Astrocyte (in vitro differentiated cells and primary cell): Measurements from ENCODE around the gene CFAP20. TPM values are rescaled to one million over a fixed set of nuclear protein-coding genes. Genes with fewer than 3 reads are reported as not detected.
"Not testable (repeated sequence)": the region's sequence is repeated elsewhere in the genome, so short reads cannot be mapped to it uniquely, and the experiment has no call there.

Source experiments
- DNase-seq: peaks from one replicate; pipeline ENCODE4 v3.0.0-alpha.2; 2010; ENCODE audit warnings: low read depth
- FAIRE-seq: peaks from 2 replicates; lab custom pipeline; 2011; peaks lifted over from hg19 to GRCh38; lab: Jason Lieb, UNC
- H2AFZ ChIP-seq: 2 replicates; pipeline ENCODE4 v1.6.0; 2012; ENCODE audit warnings: low read depth, low read length, inconsistent platforms
- H3K27ac ChIP-seq: 2 replicates; pipeline ENCODE4 v1.5.1; 2011; ENCODE audit warnings: low read depth, low read length, inconsistent platforms
- H3K27me3 ChIP-seq: 2 replicates; pipeline ENCODE4 v1.6.0; 2011; ENCODE audit warnings: low read length, inconsistent platforms; ENCODE audit not compliant: insufficient read depth
- H3K36me3 ChIP-seq: 2 replicates; pipeline ENCODE4 v1.5.1; 2011; ENCODE audit warnings: low read length, inconsistent platforms; ENCODE audit not compliant: insufficient read depth
- H3K4me1 ChIP-seq: 2 replicates; pipeline ENCODE4 v1.5.1; 2011; ENCODE audit warnings: low read length, inconsistent platforms; ENCODE audit not compliant: insufficient read depth
- H3K4me2 ChIP-seq: 2 replicates; pipeline ENCODE4 v1.6.0; 2012; ENCODE audit warnings: low read length, inconsistent platforms
- H3K4me3 ChIP-seq: 2 replicates; pipeline ENCODE4 v1.5.1; 2011; ENCODE audit warnings: low read depth, mild to moderate bottlenecking, low read length, inconsistent platforms; ENCODE audit not compliant: insufficient read depth
- H3K79me2 ChIP-seq: 2 replicates; pipeline ENCODE4 v1.6.0; 2012; ENCODE audit warnings: mild to moderate bottlenecking, low read length, inconsistent platforms; ENCODE audit not compliant: insufficient read depth
- H3K9ac ChIP-seq: 2 replicates; pipeline ENCODE4 v1.6.0; 2012; ENCODE audit warnings: mild to moderate bottlenecking, low read length, inconsistent platforms
- H3K9me3 ChIP-seq: 2 replicates; pipeline ENCODE4 v1.5.1; 2012; ENCODE audit warnings: low read depth, mild to moderate bottlenecking, low read length, inconsistent platforms; ENCODE audit not compliant: insufficient read depth
- H4K20me1 ChIP-seq: 2 replicates; pipeline ENCODE4 v1.6.0; 2012; ENCODE audit warnings: low read length, inconsistent platforms; ENCODE audit not compliant: insufficient read depth
- H3K27ac Mint-ChIP-seq: one replicate; pipeline ENCODE4 v1.8.0; 2021; ENCODE audit warnings: mild to moderate bottlenecking, mixed read lengths; ENCODE audit not compliant: unreplicated experiment
- H3K27me3 Mint-ChIP-seq: one replicate; pipeline ENCODE4 v1.8.0; 2021; ENCODE audit warnings: low read depth, mixed read lengths; ENCODE audit not compliant: unreplicated experiment
- H3K36me3 Mint-ChIP-seq: one replicate; pipeline ENCODE4 v1.8.0; 2021; ENCODE audit warnings: low read depth, mixed read lengths; ENCODE audit not compliant: unreplicated experiment
- H3K4me1 Mint-ChIP-seq: one replicate; pipeline ENCODE4 v1.8.0; 2021; ENCODE audit warnings: low read depth, mixed read lengths; ENCODE audit not compliant: unreplicated experiment
- H3K4me3 Mint-ChIP-seq: one replicate; pipeline ENCODE4 v1.8.0; 2021; ENCODE audit warnings: mild to moderate bottlenecking, moderate library complexity, mixed read lengths; ENCODE audit not compliant: unreplicated experiment
- H3K9me3 Mint-ChIP-seq: one replicate; pipeline ENCODE4 v1.8.0; 2021; ENCODE audit warnings: mild to moderate bottlenecking, mixed read lengths; ENCODE audit not compliant: unreplicated experiment
- EZH2 ChIP-seq: IDR thresholded peaks from 2 replicates; pipeline ENCODE4 v1.6.1; 2012; ENCODE audit warnings: mild to moderate bottlenecking, low read length, inconsistent platforms; ENCODE audit not compliant: insufficient read depth
- total RNA-seq: library from RNA; stranded (reverse); gene quantifications from 2 replicates; pipeline ENCODE4 v1.2.1, GENCODE V29; 2021
- TF ChIP-seq, protein P1 (sequence below): IDR thresholded peaks from 2 replicates; pipeline ENCODE4 v1.5.1; 2011; ENCODE audit warnings: low read depth, mild to moderate bottlenecking, inconsistent platforms, low read length, moderate library complexity; ENCODE audit not compliant: insufficient read depth

The CFAP20 gene
- total RNA-seq, 1 donor from 2014 or later = 43.6 TPM

DNA sequence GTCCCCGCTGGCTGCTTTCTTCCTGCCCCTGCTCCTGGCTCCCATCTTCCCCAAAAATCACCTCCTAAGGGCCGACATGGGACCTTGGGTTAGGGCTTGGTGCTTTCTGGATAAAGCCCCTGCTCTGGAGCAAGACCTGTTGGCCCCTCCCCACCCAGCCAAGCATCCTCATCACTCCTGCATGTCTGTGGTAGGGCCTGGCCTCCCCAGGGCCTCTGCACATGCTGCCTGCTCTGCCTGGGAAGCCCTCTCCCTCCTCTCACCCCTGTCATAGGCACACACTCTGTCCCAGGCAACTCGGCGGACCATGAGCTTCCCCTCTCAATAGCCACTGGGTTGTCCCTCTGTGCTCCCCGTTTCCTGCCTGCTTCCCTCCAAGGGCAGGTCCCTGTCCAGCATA is 35.2 kb downstream of the CFAP20 start:
- Histone ChIP-seq H3K9ac (no peak overlapping the region), H3K27me3 (no peaks in the 10 kb centered on the region), H2AFZ (no peak overlapping the region), H3K79me2 (no peaks in the 10 kb centered on the region), H3K4me1 (no peaks in the 10 kb centered on the region), H3K36me3 (no peaks in the 10 kb centered on the region), H3K9me3 (no peaks in the 10 kb centered on the region), H3K27ac (no peak overlapping the region), H3K4me2 (no peak overlapping the region), H3K4me3 (no peak overlapping the region), H4K20me1 (no peaks in the 10 kb centered on the region)
- H3K27me3 Mint-ChIP-seq = peaks cover 22% of the 10 kb centered on the region
- H3K36me3 Mint-ChIP-seq = no peaks in the 10 kb centered on the region
- no peak overlapping the region for H3K4me3 Mint-ChIP-seq
- no peak overlapping the region for H3K27ac Mint-ChIP-seq
- TF ChIP-seq, protein P1, sequence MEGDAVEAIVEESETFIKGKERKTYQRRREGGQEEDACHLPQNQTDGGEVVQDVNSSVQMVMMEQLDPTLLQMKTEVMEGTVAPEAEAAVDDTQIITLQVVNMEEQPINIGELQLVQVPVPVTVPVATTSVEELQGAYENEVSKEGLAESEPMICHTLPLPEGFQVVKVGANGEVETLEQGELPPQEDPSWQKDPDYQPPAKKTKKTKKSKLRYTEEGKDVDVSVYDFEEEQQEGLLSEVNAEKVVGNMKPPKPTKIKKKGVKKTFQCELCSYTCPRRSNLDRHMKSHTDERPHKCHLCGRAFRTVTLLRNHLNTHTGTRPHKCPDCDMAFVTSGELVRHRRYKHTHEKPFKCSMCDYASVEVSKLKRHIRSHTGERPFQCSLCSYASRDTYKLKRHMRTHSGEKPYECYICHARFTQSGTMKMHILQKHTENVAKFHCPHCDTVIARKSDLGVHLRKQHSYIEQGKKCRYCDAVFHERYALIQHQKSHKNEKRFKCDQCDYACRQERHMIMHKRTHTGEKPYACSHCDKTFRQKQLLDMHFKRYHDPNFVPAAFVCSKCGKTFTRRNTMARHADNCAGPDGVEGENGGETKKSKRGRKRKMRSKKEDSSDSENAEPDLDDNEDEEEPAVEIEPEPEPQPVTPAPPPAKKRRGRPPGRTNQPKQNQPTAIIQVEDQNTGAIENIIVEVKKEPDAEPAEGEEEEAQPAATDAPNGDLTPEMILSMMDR = no peak
- no peak for TF ChIP-seq EZH2
- FAIRE-seq = no peak
- no peak for DNase-seq
- peaks cover 12% of the 10 kb centered on the region for H3K4me1 Mint-ChIP-seq
- H3K9me3 Mint-ChIP-seq = no peaks in the 10 kb centered on the region

DNA sequence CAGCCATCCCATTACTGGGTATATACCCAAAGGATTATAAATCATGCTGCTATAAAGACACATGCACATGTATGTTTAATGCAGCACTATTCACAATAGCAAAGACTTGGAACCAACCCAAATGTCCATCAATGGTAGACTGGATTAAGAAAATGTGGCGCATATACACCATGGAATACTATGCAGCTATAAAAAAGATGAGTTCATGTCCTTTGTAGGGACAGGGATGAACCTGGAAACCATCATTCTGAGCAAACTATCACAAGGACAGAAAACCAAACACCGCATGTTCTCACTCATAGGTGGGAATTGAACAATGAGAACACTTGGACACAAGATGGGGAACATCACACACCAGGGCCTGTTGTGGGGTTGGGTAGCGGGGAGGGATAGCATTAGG is 38.8 kb downstream of the CFAP20 start:
- not testable (repeated sequence) for H3K4me3 ChIP-seq, H4K20me1 ChIP-seq, H3K9me3 ChIP-seq, H3K36me3 Mint-ChIP-seq, H3K27ac ChIP-seq, H3K36me3 ChIP-seq, H2AFZ ChIP-seq, H3K27me3 ChIP-seq, DNase-seq, H3K4me3 Mint-ChIP-seq, H3K4me1 Mint-ChIP-seq, H3K27ac Mint-ChIP-seq, H3K4me2 ChIP-seq, H3K4me1 ChIP-seq, H3K9ac ChIP-seq, H3K79me2 ChIP-seq, H3K9me3 Mint-ChIP-seq, FAIRE-seq
- H3K27me3 Mint-ChIP-seq = peaks cover 18% of the 10 kb centered on the region

GRCh38 chr16:58088091-58088490 is 41.1 kb downstream of the CFAP20 start:
- no peaks in the 10 kb centered on the region for H3K9me3 Mint-ChIP-seq
- Histone ChIP-seq H3K27me3 (no peaks in the 10 kb centered on the region), H4K20me1 (no peaks in the 10 kb centered on the region), H2AFZ (no peak overlapping the region), H3K9ac (no peak overlapping the region), H3K27ac (no peak overlapping the region), H3K9me3 (peaks cover 4% of the 10 kb centered on the region), H3K4me3 (no peak overlapping the region), H3K4me2 (no peak overlapping the region), H3K79me2 (no peaks in the 10 kb centered on the region), H3K36me3 (no peaks in the 10 kb centered on the region), H3K4me1 (no peaks in the 10 kb centered on the region)
- H3K27me3 Mint-ChIP-seq = peaks cover 13% of the 10 kb centered on the region
- no peaks in the 10 kb centered on the region for H3K4me1 Mint-ChIP-seq
- FAIRE-seq (no peak), DNase-seq (no peak)
- H3K4me3 Mint-ChIP-seq = no peak overlapping the region
- no peak for TF ChIP-seq EZH2
- TF ChIP-seq, protein P1 = no peak
- no peak overlapping the region for H3K27ac Mint-ChIP-seq
- no peaks in the 10 kb centered on the region for H3K36me3 Mint-ChIP-seq
